Gastroesophageal sphincter (tissue), 4 donors: Measurements from ENCODE around the gene STPG4. TPM values are rescaled to one million over a fixed set of nuclear protein-coding genes. Genes with fewer than 3 reads are reported as not detected.

Source experiments
- ATAC-seq: fragments of 150-250 bp; one replicate; pipeline ENCODE4 v1.9.1; 2016; ENCODE audit warnings: mild to moderate bottlenecking, moderate library complexity
- H3K27ac ChIP-seq, 4 donors: fragments of 200-600 bp; sonication (generic) in 3 of 4; 1 replicate in 3 of 4; 2 replicates in 1 of 4; pipeline ENCODE4 v1.5.1; 2016 to 2019
- H3K27me3 ChIP-seq: fragments of 200-600 bp; sonication (generic); one replicate; pipeline ENCODE4 v1.5.1; 2019
- H3K36me3 ChIP-seq, 2 donors: fragments of 200-600 bp; sonication (generic); one replicate each; pipeline ENCODE4 v1.5.1; 2019; ENCODE audit warnings: control low read depth in 1 of 2
- H3K4me1 ChIP-seq, 3 donors: fragments of 200-600 bp; sonication (generic); 1 replicate in 2 of 3; 2 replicates in 1 of 3; pipeline ENCODE4 v1.5.1; 2016 to 2019; ENCODE audit warnings: control low read depth in 2 of 3
- H3K4me3 ChIP-seq, 2 donors: fragments of 200-600 bp; sonication (generic); one replicate each; pipeline ENCODE4 v1.5.1; 2019; ENCODE audit warnings: mild to moderate bottlenecking in 1 of 2, moderate library complexity in 1 of 2
- H3K9me3 ChIP-seq, 3 donors: fragments of 200-600 bp; sonication (generic); one replicate each; pipeline ENCODE4 v1.5.1; 2017 to 2019; ENCODE audit warnings: control low read depth in 2 of 3
- EP300 ChIP-seq: sonication (generic); formaldehyde crosslinking; IDR thresholded peaks from one replicate; pipeline ENCODE4 v1.6.1; 2017; ENCODE audit warnings: antibody characterized with exemption, mild to moderate bottlenecking
- POLR2A ChIP-seq, 2 donors: fragments of 450-650 bp; IDR thresholded peaks; one replicate each; pipeline ENCODE4 v1.6.1; 2017; ENCODE audit warnings: antibody characterized with exemption in 2 of 2, mild to moderate bottlenecking in 2 of 2, moderate library complexity in 1 of 2
- POLR2AphosphoS5 ChIP-seq: sonication (generic); formaldehyde crosslinking; IDR thresholded peaks from one replicate; pipeline ENCODE4 v1.6.1; 2017; ENCODE audit warnings: antibody characterized with exemption
- WGBS, 2 donors: methylation state at CpG; one replicate each; pipeline ENCODE4 v1.1.5; 2018; ENCODE audit warnings: low coverage in 1 of 2; 5-methylcytosine and 5-hydroxymethylcytosine counted together
- total RNA-seq, 4 donors: library from RNA; depleted of rRNA; stranded (reverse); fragments of >200 nt; gene quantifications; one replicate each; pipeline ENCODE4 v1.1.0, GENCODE V29; 2016
- TF ChIP-seq, protein P1 (sequence below), 4 experiments: fragments of 200-600 bp in 2 of 4; fragments of 450-650 bp in 2 of 4; sonication (generic) in 1 of 4; IDR thresholded peaks; one replicate each; pipeline ENCODE4 v1.5.1; 2017 to 2019; ENCODE audit warnings: antibody characterized with exemption in 4 of 4, mild to moderate bottlenecking in 2 of 4, moderate library complexity in 2 of 4

STPG4 gene
- total RNA-seq, 4 donors from 2014 or later: 0.23 to 0.67 TPM; not detected in 2

GRCh38 chr2:47067788-47068407, 87.2 kb downstream of the STPG4 start:
- no peak overlapping the region for H3K4me3 ChIP-seq
- WGBS, 2 donors: 64% methylated on average over 3 of the region's 14 CpGs; no CpG with 5 or more reads in 1 of the 2 donors
- peaks cover 22 to 96% (median 74%) of the 10 kb centered on the region in 3 donors for H3K4me1 ChIP-seq
- H3K27me3 ChIP-seq: no peaks in the 10 kb centered on the region
- TF ChIP-seq, protein P1, sequence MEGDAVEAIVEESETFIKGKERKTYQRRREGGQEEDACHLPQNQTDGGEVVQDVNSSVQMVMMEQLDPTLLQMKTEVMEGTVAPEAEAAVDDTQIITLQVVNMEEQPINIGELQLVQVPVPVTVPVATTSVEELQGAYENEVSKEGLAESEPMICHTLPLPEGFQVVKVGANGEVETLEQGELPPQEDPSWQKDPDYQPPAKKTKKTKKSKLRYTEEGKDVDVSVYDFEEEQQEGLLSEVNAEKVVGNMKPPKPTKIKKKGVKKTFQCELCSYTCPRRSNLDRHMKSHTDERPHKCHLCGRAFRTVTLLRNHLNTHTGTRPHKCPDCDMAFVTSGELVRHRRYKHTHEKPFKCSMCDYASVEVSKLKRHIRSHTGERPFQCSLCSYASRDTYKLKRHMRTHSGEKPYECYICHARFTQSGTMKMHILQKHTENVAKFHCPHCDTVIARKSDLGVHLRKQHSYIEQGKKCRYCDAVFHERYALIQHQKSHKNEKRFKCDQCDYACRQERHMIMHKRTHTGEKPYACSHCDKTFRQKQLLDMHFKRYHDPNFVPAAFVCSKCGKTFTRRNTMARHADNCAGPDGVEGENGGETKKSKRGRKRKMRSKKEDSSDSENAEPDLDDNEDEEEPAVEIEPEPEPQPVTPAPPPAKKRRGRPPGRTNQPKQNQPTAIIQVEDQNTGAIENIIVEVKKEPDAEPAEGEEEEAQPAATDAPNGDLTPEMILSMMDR (IDR thresholded peaks at IDR 0.05): no peak
- H3K9me3 ChIP-seq: no peaks in the 10 kb centered on the region
- peak overlapping the region; percentile 49 to 94 (median 88) for H3K27ac ChIP-seq
- peaks cover 0 to under 1% of the 10 kb centered on the region in 2 donors for H3K36me3 ChIP-seq
- no peak for ATAC-seq

- no peak overlapping the region for H3K4me3 ChIP-seq
- H3K36me3 ChIP-seq: peaks cover 0 to 20% of the 10 kb centered on the region in 2 donors
- WGBS, 2 donors: 0% methylated on average over 1 of the region's 4 CpGs; no CpG with 5 or more reads in 1 of the 2 donors
- peak; percentile 8 for ATAC-seq
- no peak for TF ChIP-seq POLR2A (IDR thresholded peaks at IDR 0.05)
- TF ChIP-seq EP300: no peak
- no peak for TF ChIP-seq POLR2AphosphoS5
- TF ChIP-seq, protein P1 (IDR thresholded peaks at IDR 0.05): no peak
- no peaks in the 10 kb centered on the region for H3K9me3 ChIP-seq
- peak overlapping the region; percentile 43 to 94 (median 78) for H3K27ac ChIP-seq
- no peaks in the 10 kb centered on the region for H3K27me3 ChIP-seq
- H3K4me1 ChIP-seq: peaks cover 22 to 96% (median 70%) of the 10 kb centered on the region in 3 donors
Observed at GRCh38 chr2:47065771-47066380, 89.2 kb downstream of the STPG4 start.

DNA sequence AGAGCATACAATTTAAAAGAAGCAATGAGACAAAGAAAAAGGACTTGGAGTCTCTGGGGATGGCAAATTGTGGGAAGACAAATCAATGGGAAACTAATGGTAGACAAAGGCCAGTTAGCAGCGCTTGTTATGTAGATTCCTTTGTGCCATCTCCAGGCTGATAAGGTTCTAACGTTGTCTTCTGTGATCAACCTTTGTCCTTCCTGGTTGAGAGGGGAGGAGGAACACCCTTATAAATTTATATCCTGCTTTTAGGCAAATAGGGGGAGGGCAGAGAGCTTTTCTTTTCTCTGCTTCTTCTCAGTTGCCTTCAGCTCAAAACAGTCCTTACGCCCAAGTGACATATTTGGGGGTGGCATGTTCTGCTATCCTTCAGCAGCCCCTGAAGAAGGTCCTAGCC, 89.8 kb downstream of the STPG4 start:
- Histone ChIP-seq H3K4me1 (peaks cover 22 to 96% (median 65%) of the 10 kb centered on the region in 3 donors), H3K9me3 (no peaks in the 10 kb centered on the region), H3K27ac (peak overlapping the region; percentile 14 to 94 (median 78)), H3K4me3 (no peak overlapping the region), H3K36me3 (peaks cover 0 to 25% of the 10 kb centered on the region in 2 donors), H3K27me3 (no peaks in the 10 kb centered on the region)
- no peak for ATAC-seq
- 57 to 72% methylated on average over 3 of the region's 3 CpGs for WGBS, 2 donors
- TF ChIP-seq, protein P1 (IDR thresholded peaks at IDR 0.05): no peak
- TF ChIP-seq POLR2A (IDR thresholded peaks at IDR 0.05) (no peak), POLR2AphosphoS5 (no peak), EP300 (no peak)

GRCh38 chr2:47064106-47064505, 91.0 kb downstream of the STPG4 start:
- Histone ChIP-seq H3K36me3 (peaks cover 0 to 26% of the 10 kb centered on the region in 2 donors), H3K27me3 (no peaks in the 10 kb centered on the region), H3K27ac (peak overlapping the region in 3 of 4 donors; percentile 58 to 94 (median 60)), H3K9me3 (no peaks in the 10 kb centered on the region), H3K4me1 (peaks cover 12 to 94% (median 56%) of the 10 kb centered on the region in 3 donors), H3K4me3 (no peak overlapping the region)
- ATAC-seq: no peak
- 60% methylated on average over 1 of the region's 5 CpGs; no CpG with 5 or more reads in 1 of the 2 donors for WGBS, 2 donors
- TF ChIP-seq EP300 (no peak), POLR2A (IDR thresholded peaks at IDR 0.05) (no peak), POLR2AphosphoS5 (no peak)
- TF ChIP-seq, protein P1 (IDR thresholded peaks at IDR 0.05): no peak
